K562 (cell line): ENCODE data around the gene ATP9B. TPM values are rescaled to one million over a fixed set of nuclear protein-coding genes. Genes with fewer than 3 reads are reported as not detected.

Experiments used
- ATAC-seq: fragments of 200-7000 bp; cut with Tn5 transposase; 3 replicates; pipeline ENCODE4 v1.9.1; 2020; ENCODE audit warnings: moderate library complexity
- BruUV-seq: library from RNA; stranded (reverse); fragments of 400-500 nt; replicated peaks from 2 replicates; lab custom pipeline; 2021; lab: Mats Ljungman, UMichigan
- CTCF ChIA-PET: fragments of 300-600 bp; formaldehyde crosslinking; extraction: SDS; loops from one replicate; lab custom pipeline; 2021; ENCODE audit warnings: low intra/inter-chr PET ratio; lab: Yijun Ruan, JAX
- POLR2A ChIA-PET: fragments of 300-600, 350-650 bp; sonication (Branson Sonifier 250); formaldehyde crosslinking; extraction: SDS; loops from one replicate; lab custom pipeline; 2021; ENCODE audit warnings: antibody characterized with exemption, inconsistent platforms; lab: Yijun Ruan, JAX
- DNase-seq, 4 experiments: peaks; one replicate each; pipeline versions ENCODE4 v3.0.0 to v3.0.0-alpha.2; 2011 to 2018; ENCODE audit warnings: low spot score in 3 of 4, mixed read lengths in 3 of 4; ENCODE audit errors: extremely low read depth in 1 of 4
- FAIRE-seq: peaks from 2 replicates; lab custom pipeline; 2011; peaks lifted over from hg19 to GRCh38; lab: Jason Lieb, UNC
- H2AFZ ChIP-seq: 2 replicates; pipeline ENCODE4 v1.6.0; 2011; ENCODE audit warnings: low read depth, low read length, control low read depth, inconsistent platforms
- H3K27ac ChIP-seq: fragments of 200-600 bp; 3 replicates; pipeline ENCODE4 v1.8.0; 2011; ENCODE audit warnings: low read depth, mild to moderate bottlenecking, control low read depth, inconsistent platforms, low read length, moderate library complexity, mixed read lengths; ENCODE audit errors: extremely low read depth
- H3K27me3 ChIP-seq, 2 experiments: fragments of 300-600 bp in 1 of 2; 2 replicates in 1 of 2; 3 replicates in 1 of 2; pipeline versions ENCODE4 v1.6.0 to v1.8.0; 2011; ENCODE audit warnings: inconsistent platforms in 2 of 2, low read length in 2 of 2, mild to moderate bottlenecking in 1 of 2, mixed read lengths in 1 of 2, moderate library complexity in 1 of 2; ENCODE audit not compliant: control insufficient read depth in 2 of 2, insufficient read depth in 2 of 2
- H3K36me3 ChIP-seq: fragments of 300-600 bp; 3 replicates; pipeline ENCODE4 v1.8.0; 2011; ENCODE audit warnings: mild to moderate bottlenecking, low read length, inconsistent platforms; ENCODE audit not compliant: control insufficient read depth, insufficient read depth
- H3K4me1 ChIP-seq, 2 experiments: fragments of 200-600 bp in 1 of 2; replicated peaks in 1 of 2; 2 replicates in 1 of 2; 3 replicates in 1 of 2; pipeline versions ENCODE4 v1.5.1 to v1.8.0; 2011; ENCODE audit warnings: inconsistent platforms in 2 of 2, low read length in 2 of 2, mild to moderate bottlenecking in 1 of 2, mixed read lengths in 1 of 2, moderate library complexity in 1 of 2; ENCODE audit not compliant: control insufficient read depth in 2 of 2, insufficient read depth in 2 of 2
- H3K4me2 ChIP-seq: 2 replicates; pipeline ENCODE4 v1.6.1; 2011; ENCODE audit warnings: low read length, control low read depth, inconsistent platforms, mixed read lengths; ENCODE audit not compliant: insufficient read depth
- H3K4me3 ChIP-seq: fragments of 200-600 bp; sonication (generic), shearing (Covaris generic); 2 replicates; pipeline ENCODE4 v1.5.1; 2016; ENCODE audit warnings: control low read depth, inconsistent platforms
- H3K79me2 ChIP-seq: fragments of 200-600 bp; 3 replicates; pipeline ENCODE4 v1.8.0; 2011; ENCODE audit warnings: low read length, inconsistent platforms; ENCODE audit not compliant: control insufficient read depth, insufficient read depth
- H3K9ac ChIP-seq, 2 experiments: 2 replicates each; pipeline versions ENCODE4 v1.6.0 to v1.6.1; 2011; ENCODE audit warnings: low read depth in 2 of 2, low read length in 2 of 2, control low read depth in 1 of 2, inconsistent platforms in 1 of 2, mild to moderate bottlenecking in 1 of 2, mixed read lengths in 1 of 2; ENCODE audit not compliant: insufficient read depth in 1 of 2
- H3K9me1 ChIP-seq: one replicate; pipeline ENCODE4 v1.6.0; 2011; ENCODE audit warnings: inconsistent platforms, mild to moderate bottlenecking, low read length, moderate library complexity; ENCODE audit not compliant: control insufficient read depth, insufficient read depth
- H3K9me3 ChIP-seq: replicated peaks from 2 replicates; pipeline ENCODE4 v1.5.1; 2011; ENCODE audit warnings: low read depth, low read length, inconsistent platforms; ENCODE audit not compliant: control insufficient read depth, insufficient read depth
- H4K20me1 ChIP-seq: replicated peaks from 2 replicates; pipeline ENCODE4 v1.6.1; 2011; ENCODE audit warnings: low read length, inconsistent platforms, mixed read lengths; ENCODE audit not compliant: control insufficient read depth, insufficient read depth
- C11orf30 ChIP-seq: fragments of 450-650 bp; IDR thresholded peaks from 2 replicates; pipeline ENCODE4 v1.6.1; 2016; ENCODE audit warnings: low read depth, mild to moderate bottlenecking
- CREM ChIP-seq: IDR thresholded peaks from 2 replicates; pipeline ENCODE4 v1.6.1; 2014; ENCODE audit warnings: antibody characterized with exemption, low read depth
- ETV1 ChIP-seq: fragments of 450-650 bp; conservative IDR thresholded peaks from 2 replicates; pipeline ENCODE4 v1.6.1; 2016; ENCODE audit warnings: missing genetic modification characterization, control low read depth, low read depth, missing compliant biosample characterization
- GATAD2A ChIP-seq: fragments of 450-650 bp; IDR thresholded peaks from 2 replicates; pipeline ENCODE4 v1.6.1; 2017
- MXD1 ChIP-seq: fragments of 250-450 bp; sonication (Bioruptor Pico); IDR thresholded peaks from 2 replicates; pipeline ENCODE4 v1.8.0; 2021; ENCODE audit warnings: borderline replicate concordance, mild to moderate bottlenecking, moderate library complexity; ENCODE audit not compliant: poor library complexity, severe bottlenecking
- TGIF2 ChIP-seq: sonication (generic); formaldehyde crosslinking; IDR thresholded peaks from 2 replicates; pipeline ENCODE4 v1.8.1; 2022; ENCODE audit warnings: mild to moderate bottlenecking, missing genetic modification reagents, moderate library complexity
- ZNF24 ChIP-seq: fragments of 450-650 bp; IDR thresholded peaks from 2 replicates; pipeline ENCODE4 v1.6.1; 2016
- ZNF407 ChIP-seq: fragments of 450-650 bp; IDR thresholded peaks from 2 replicates; pipeline ENCODE4 v1.6.1; 2016; ENCODE audit warnings: low read depth
- WGBS: fragments of 100-300 bp; shearing (Covaris generic); methylation state at CpG from one replicate; pipeline ENCODE4 v1.1.6; 2016; ENCODE audit warnings: low coverage, mixed read lengths; ENCODE audit not compliant: insufficient coverage; ENCODE audit errors: missing lambda C conversion rate; 5-methylcytosine and 5-hydroxymethylcytosine counted together
- in situ Hi-C: fragments of 300-500 bp; cut with MboI; formaldehyde crosslinking; loops from 4 replicates; pipeline ENCODE4 v1.15.0; 2018; ENCODE audit warnings: inconsistent platforms, mixed read lengths
- intact Hi-C: fragments of 100-400 bp; cut with micrococcal nuclease; formaldehyde crosslinking; loops from 2 replicates; pipeline ENCODE4 v1.14.2; 2022
- polyA plus RNA-seq, 8 experiments: library from polyadenylated mRNA; depleted of rRNA in 4 of 8; stranded (reverse) in 5 of 8; unstranded in 3 of 8; fragments of >200 nt; fragmentation: Nextera tagmentation in 2 of 8; fragmentation: Illumina TruSeq in 1 of 8; extraction: Ambion mirVana in 2 of 8; extraction: Trizol in 1 of 8; gene quantifications; 2 replicates each; pipeline versions ENCODE4 v1.2.1 to v1.2.3, GENCODE V29; 2011 to 2014; ENCODE audit warnings: inconsistent platforms in 1 of 8, missing spikeins in 1 of 8
- total RNA-seq, 7 experiments: library from RNA; depleted of rRNA in 6 of 7; stranded (reverse); fragments of >200 nt in 6 of 7; fragmentation: Illumina TruSeq in 2 of 7; extraction: Trizol in 2 of 7; gene quantifications; 2 replicates each; pipeline versions ENCODE4 v1.2.1 to v1.2.3, GENCODE V29; 2011 to 2021; ENCODE audit warnings: low replicate concordance in 1 of 7

Gene ATP9B
- total and polyA plus RNA-seq, 9 of the 15 experiments (the other 6 are each of a cell fraction or from before 2014, with no cell fraction given) = 0.66 to 13.2 (median 7.9) TPM

DNA sequence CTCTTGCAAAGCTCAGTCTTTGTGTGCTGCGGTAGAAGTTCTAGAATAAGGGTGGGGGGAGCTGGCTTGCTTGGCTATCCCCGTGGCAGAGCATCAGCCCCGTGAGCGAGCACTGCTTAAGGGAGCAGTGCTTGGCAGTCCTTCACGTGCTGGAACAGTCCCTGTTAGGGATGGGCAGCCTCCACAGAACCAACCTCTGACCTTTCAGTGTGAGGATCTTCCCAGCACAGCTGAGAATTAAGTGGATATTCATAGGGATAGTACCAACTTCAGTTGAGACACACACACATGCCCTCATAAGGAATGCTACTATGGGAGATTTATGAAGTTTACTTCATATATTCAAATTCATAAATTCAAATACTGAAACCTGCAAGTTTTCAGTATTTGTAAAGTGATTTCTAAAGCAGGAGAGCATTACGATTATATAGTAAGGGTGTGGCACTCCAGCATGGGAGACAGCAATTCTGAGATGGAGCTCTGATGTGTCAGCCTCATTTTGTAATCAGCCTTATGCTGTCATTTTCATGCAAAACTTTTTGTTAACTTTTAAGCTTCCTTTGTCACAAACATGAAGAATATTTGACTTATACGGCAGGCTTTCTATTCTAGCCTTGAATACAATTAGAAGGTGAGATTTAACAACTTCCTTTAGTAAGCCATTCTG, 39.5 kb downstream of the ATP9B start:
- H3K27me3 ChIP-seq = no peaks in the 10 kb centered on the region
- H3K36me3 ChIP-seq = peaks cover 2% of the 10 kb centered on the region; the same call in 1 of the 3 replicates
- no peak for DNase-seq
- intact Hi-C loops = no loop called here
- ATAC-seq = no peak
- no peak overlapping the region for H3K27ac ChIP-seq
- no peak overlapping the region for H3K4me2 ChIP-seq
- in situ Hi-C loops = no loop called here
- H3K4me3 ChIP-seq = no peak overlapping the region
- no peaks in the 10 kb centered on the region for H3K9me3 ChIP-seq
- TF ChIP-seq ETV1 (tag) (no peak), C11orf30 (no peak), GATAD2A (no peak), MXD1 (CRISPR knock-in tag) (no peak), ZNF407 (no peak), CREM (no peak), TGIF2 (CRISPR knock-in tag) (no peak), ZNF24 (no peak)
- CTCF ChIA-PET = no interaction called here
- no peaks in the 10 kb centered on the region; a peak in 3 of 5 replicates for H3K4me1 ChIP-seq
- H2AFZ ChIP-seq = no peak overlapping the region
- H3K9ac ChIP-seq = no peak overlapping the region
- WGBS = 62% methylated on average over 7 of the region's 7 CpGs
- BruUV-seq = no TSS peak
- no peaks in the 10 kb centered on the region for H3K9me1 ChIP-seq
- peaks cover 5% of the 10 kb centered on the region; the same call in 1 of the 2 replicates for H4K20me1 ChIP-seq
- no peak for FAIRE-seq
- peaks cover 4% of the 10 kb centered on the region for H3K79me2 ChIP-seq
- POLR2A ChIA-PET = no interaction called here
